ENCODE data around the gene ZDHHC11B. TPM values are rescaled to one million over a fixed set of nuclear protein-coding genes. Genes with fewer than 3 reads are reported as not detected.
"Not testable (repeated sequence)": the region's sequence is repeated elsewhere in the genome, so short reads cannot be mapped to it uniquely, and the experiment has no call there.

ZDHHC11B gene
- total RNA-seq, 1 donor, result not detected

- not testable (repeated sequence) for DNase-seq (ENCODE audit: low read depth); H3K4me3 ChIP-seq (ENCODE audit: low read depth, low read length)
Observed at GRCh38 chr5:723865-724264, 60.7 kb downstream of the ZDHHC11B start.

GRCh38 chr5:723309-723708, 61.2 kb downstream of the ZDHHC11B start:
- not testable (repeated sequence) for H3K4me3 ChIP-seq (ENCODE audit: low read depth, low read length); DNase-seq (ENCODE audit: low read depth)

- not testable (repeated sequence) for H3K4me3 ChIP-seq (ENCODE audit: low read depth, low read length); DNase-seq (ENCODE audit: low read depth)
Observed at GRCh38 chr5:719379-719778, 65.2 kb downstream of the ZDHHC11B start.

- no peak for TF ChIP-seq CTCF (IDR thresholded peaks at IDR 0.05; ENCODE audit: insufficient read depth, low read depth, low read length)
- DNase-seq (ENCODE audit: low read depth), result peak; percentile 9
- H3K4me3 ChIP-seq (ENCODE audit: low read depth, low read length), result no peak overlapping the region
Observed at GRCh38 chr5:717143-717542, 67.4 kb downstream of the ZDHHC11B start.

GRCh38 chr5:716740-717139, 67.8 kb downstream of the ZDHHC11B start:
- not testable (repeated sequence) for H3K4me3 ChIP-seq (ENCODE audit: low read depth, low read length)
- peak; percentile 47 for DNase-seq (ENCODE audit: low read depth)

- H3K4me3 ChIP-seq (ENCODE audit: low read depth, low read length); DNase-seq (ENCODE audit: low read depth): not testable (repeated sequence)
Observed at GRCh38 chr5:715636-716035, 68.9 kb downstream of the ZDHHC11B start.

- H3K4me3 ChIP-seq (ENCODE audit: low read depth, low read length); DNase-seq (ENCODE audit: low read depth): not testable (repeated sequence)
Observed at GRCh38 chr5:714215-715118, 70.1 kb downstream of the ZDHHC11B start.

GRCh38 chr5:713686-714085, 70.8 kb downstream of the ZDHHC11B start:
- DNase-seq (ENCODE audit: low read depth); H3K4me3 ChIP-seq (ENCODE audit: low read depth, low read length): not testable (repeated sequence)

- H3K4me3 ChIP-seq (ENCODE audit: low read depth, low read length); DNase-seq (ENCODE audit: low read depth): not testable (repeated sequence)
Observed at GRCh38 chr5:708848-709517, 75.5 kb downstream of the ZDHHC11B start.

GRCh38 chr5:708374-708773, 76.2 kb downstream of the ZDHHC11B start:
- DNase-seq (ENCODE audit: low read depth); H3K4me3 ChIP-seq (ENCODE audit: low read depth, low read length): not testable (repeated sequence)

- DNase-seq (ENCODE audit: low read depth); H3K4me3 ChIP-seq (ENCODE audit: low read depth, low read length): not testable (repeated sequence)
Observed at GRCh38 chr5:706127-706526, 78.4 kb downstream of the ZDHHC11B start.

GRCh38 chr5:696753-697702, 87.5 kb downstream of the ZDHHC11B start:
- not testable (repeated sequence) for H3K4me3 ChIP-seq (ENCODE audit: low read depth, low read length); DNase-seq (ENCODE audit: low read depth)

GRCh38 chr5:696191-696590, 88.3 kb downstream of the ZDHHC11B start:
- not testable (repeated sequence) for H3K4me3 ChIP-seq (ENCODE audit: low read depth, low read length); DNase-seq (ENCODE audit: low read depth)

- not testable (repeated sequence) for H3K4me3 ChIP-seq (ENCODE audit: low read depth, low read length); DNase-seq (ENCODE audit: low read depth)
Observed at GRCh38 chr5:695475-695874, 89.1 kb downstream of the ZDHHC11B start.

GRCh38 chr5:694042-694431, 90.5 kb downstream of the ZDHHC11B start:
- H3K4me3 ChIP-seq (ENCODE audit: low read depth, low read length); DNase-seq (ENCODE audit: low read depth): not testable (repeated sequence)

GRCh38 chr5:693271-694041, 91.1 kb downstream of the ZDHHC11B start, which contains the start of gene TPPP:
TSS of gene TPPP (minus strand) at chr5:693352. CDS start at chr5:678060, 15,292 bp downstream.
- peak; percentile 53 for DNase-seq (ENCODE audit: low read depth)
- H3K4me3 ChIP-seq (ENCODE audit: low read depth, low read length), result peak within 1 kb of the TSS; percentile 39

Measured in fibroblast of villous mesenchyme (primary cell).